Ishikawa (cell line): ENCODE results near the gene CBARP.

Experiments
- CEBPB ChIP-seq: IDR thresholded peaks from 2 replicates; pipeline ENCODE4 v1.6.1; 2012
- CREB1 ChIP-seq: IDR thresholded peaks from 2 replicates; pipeline ENCODE4 v1.6.1; 2012; ENCODE audit warnings: low read depth
- EGR1 ChIP-seq: IDR thresholded peaks from 2 replicates; pipeline ENCODE4 v1.6.1; 2012
- EP300 ChIP-seq: IDR thresholded peaks from 2 replicates; pipeline ENCODE4 v1.6.1; 2012; ENCODE audit warnings: borderline replicate concordance
- FOXM1 ChIP-seq: IDR thresholded peaks from 2 replicates; pipeline ENCODE4 v1.6.1; 2012; ENCODE audit warnings: low read depth, borderline replicate concordance
- MAX ChIP-seq: IDR thresholded peaks from 2 replicates; pipeline ENCODE4 v1.6.1; 2012
- NFIC ChIP-seq: IDR thresholded peaks from 2 replicates; pipeline ENCODE4 v1.6.1; 2012
- RAD21 ChIP-seq: IDR thresholded peaks from 2 replicates; pipeline ENCODE4 v1.6.1; 2012; ENCODE audit warnings: low read depth
- TAF1 ChIP-seq: IDR thresholded peaks from 2 replicates; pipeline ENCODE4 v1.6.1; 2012; ENCODE audit warnings: low read depth, mild to moderate bottlenecking
- TCF12 ChIP-seq: IDR thresholded peaks from 2 replicates; pipeline ENCODE4 v1.6.1; 2012; ENCODE audit warnings: low read depth
- TEAD4 ChIP-seq: IDR thresholded peaks from 2 replicates; pipeline ENCODE4 v1.6.1; 2012
- YY1 ChIP-seq: IDR thresholded peaks from 2 replicates; pipeline ENCODE4 v1.6.1; 2012; ENCODE audit warnings: low read depth
- ZBTB7A ChIP-seq: IDR thresholded peaks from 2 replicates; pipeline ENCODE4 v1.6.1; 2012; ENCODE audit warnings: low read depth
- TF ChIP-seq, protein P1 (sequence below): IDR thresholded peaks from 2 replicates; pipeline ENCODE4 v1.6.1; 2012; ENCODE audit warnings: low read depth, mild to moderate bottlenecking
- TF ChIP-seq, protein P2 (sequence below): IDR thresholded peaks from 2 replicates; pipeline ENCODE4 v1.6.1; 2012

CBARP gene

DNA sequence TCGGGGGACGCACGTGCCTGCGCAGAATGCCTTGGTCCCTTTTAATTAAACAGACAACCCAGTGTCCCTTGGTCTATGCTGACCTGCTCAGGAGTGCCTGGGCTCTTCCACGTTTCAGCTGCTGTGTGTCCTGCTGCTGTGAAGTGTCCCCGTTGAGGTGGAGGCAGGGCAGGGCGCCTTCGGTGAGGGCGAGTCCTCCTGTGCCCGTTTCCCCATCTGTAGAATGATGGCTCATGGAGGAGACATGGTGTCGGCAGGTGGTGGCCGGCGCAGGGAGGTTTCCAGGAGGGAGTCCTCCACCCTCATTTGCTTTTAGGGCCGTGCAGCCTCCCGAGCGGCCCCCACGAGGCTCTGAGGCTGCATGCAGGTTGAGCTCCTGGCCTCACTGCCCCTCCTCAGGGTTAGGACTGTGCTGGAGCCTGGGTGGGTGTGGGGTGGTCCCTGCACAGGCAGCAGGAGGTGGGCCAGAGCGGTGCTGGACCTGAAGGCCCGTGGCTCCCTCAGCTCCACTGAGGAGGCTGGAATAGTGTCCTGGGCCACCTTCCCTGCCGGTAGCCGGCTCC is 23.4 kb downstream of the CBARP start:
- TF ChIP-seq ZBTB7A (no peak), CEBPB (no peak), RAD21 (no peak), NFIC (no peak), EP300 (no peak), TAF1 (no peak), CREB1 (no peak), EGR1 (no peak), MAX (no peak), FOXM1 (no peak), TEAD4 (no peak), TCF12 (no peak), YY1 (no peak)
- TF ChIP-seq, protein P1, sequence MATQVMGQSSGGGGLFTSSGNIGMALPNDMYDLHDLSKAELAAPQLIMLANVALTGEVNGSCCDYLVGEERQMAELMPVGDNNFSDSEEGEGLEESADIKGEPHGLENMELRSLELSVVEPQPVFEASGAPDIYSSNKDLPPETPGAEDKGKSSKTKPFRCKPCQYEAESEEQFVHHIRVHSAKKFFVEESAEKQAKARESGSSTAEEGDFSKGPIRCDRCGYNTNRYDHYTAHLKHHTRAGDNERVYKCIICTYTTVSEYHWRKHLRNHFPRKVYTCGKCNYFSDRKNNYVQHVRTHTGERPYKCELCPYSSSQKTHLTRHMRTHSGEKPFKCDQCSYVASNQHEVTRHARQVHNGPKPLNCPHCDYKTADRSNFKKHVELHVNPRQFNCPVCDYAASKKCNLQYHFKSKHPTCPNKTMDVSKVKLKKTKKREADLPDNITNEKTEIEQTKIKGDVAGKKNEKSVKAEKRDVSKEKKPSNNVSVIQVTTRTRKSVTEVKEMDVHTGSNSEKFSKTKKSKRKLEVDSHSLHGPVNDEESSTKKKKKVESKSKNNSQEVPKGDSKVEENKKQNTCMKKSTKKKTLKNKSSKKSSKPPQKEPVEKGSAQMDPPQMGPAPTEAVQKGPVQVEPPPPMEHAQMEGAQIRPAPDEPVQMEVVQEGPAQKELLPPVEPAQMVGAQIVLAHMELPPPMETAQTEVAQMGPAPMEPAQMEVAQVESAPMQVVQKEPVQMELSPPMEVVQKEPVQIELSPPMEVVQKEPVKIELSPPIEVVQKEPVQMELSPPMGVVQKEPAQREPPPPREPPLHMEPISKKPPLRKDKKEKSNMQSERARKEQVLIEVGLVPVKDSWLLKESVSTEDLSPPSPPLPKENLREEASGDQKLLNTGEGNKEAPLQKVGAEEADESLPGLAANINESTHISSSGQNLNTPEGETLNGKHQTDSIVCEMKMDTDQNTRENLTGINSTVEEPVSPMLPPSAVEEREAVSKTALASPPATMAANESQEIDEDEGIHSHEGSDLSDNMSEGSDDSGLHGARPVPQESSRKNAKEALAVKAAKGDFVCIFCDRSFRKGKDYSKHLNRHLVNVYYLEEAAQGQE: no peak
- TF ChIP-seq, protein P2, sequence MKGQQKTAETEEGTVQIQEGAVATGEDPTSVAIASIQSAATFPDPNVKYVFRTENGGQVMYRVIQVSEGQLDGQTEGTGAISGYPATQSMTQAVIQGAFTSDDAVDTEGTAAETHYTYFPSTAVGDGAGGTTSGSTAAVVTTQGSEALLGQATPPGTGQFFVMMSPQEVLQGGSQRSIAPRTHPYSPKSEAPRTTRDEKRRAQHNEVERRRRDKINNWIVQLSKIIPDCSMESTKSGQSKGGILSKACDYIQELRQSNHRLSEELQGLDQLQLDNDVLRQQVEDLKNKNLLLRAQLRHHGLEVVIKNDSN: no peak

GRCh38 chr19:1213391-1214286 is 24.2 kb downstream of the CBARP start:
- no peak for TF ChIP-seq ZBTB7A
- TF ChIP-seq, protein P2: no peak
- TF ChIP-seq FOXM1: no peak

DNA sequence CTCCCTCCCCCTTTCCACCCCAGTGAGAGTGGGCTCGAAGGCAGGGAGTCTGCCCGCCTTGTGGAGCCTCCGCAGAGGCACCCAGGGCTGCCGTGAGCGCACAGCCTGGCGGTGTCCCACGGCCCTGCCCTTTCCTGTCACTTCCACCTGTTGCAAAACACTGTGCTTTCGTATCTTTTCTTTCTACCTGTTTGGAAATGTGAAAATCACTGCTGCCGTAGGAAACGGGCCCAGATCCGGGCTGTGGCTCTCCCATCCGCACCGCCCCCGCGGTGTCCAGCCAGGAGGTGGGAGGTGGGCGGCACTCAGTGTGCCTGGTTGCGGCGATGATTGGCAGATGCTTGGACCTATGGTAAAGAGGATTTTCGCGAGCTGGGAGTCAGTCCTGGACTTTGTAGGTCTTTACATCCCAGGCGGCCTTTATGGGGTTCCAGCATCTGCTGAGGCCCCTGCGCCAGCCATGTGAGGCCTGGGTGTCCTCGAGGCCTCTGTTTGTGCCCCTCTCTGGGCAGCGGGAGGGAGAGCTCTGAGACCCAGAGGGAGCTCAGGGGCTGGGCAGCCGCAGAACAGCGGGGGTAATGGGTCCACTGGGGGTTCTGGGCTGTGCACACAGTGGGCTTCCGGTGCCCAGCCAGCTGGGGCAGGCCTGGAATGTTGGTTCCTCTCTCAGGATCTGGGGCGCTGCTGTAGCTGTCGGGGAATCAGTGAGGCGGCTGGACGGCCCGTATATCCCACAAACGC is 26.1 kb downstream of the CBARP start:
- TF ChIP-seq TAF1: no peak
- TF ChIP-seq EGR1: peak; percentile 39; the same call in 1 of the 2 replicates

DNA sequence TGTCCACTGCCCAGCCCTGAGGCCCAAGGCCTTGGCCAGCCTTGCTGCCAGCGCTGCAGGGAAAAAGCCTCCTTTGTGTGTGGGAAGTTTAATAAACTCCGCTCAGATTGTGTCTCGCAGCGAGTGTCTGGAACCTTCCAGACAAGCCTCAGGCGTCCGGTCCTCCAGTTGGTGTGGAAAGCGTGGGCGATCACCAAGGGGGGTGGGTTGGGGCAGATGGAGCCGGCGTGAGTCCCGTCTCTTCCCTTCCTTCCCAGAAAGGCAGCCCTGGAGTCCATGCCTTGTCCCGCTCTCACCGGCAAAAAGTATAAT is 27.6 kb downstream of the CBARP start:
- no peak for TF ChIP-seq NFIC
- TF ChIP-seq YY1: no peak

GRCh38 chr19:1206864-1207450 is 30.8 kb downstream of the CBARP start:
- TF ChIP-seq EP300: no peak
- TF ChIP-seq TEAD4: no peak
- no peak for TF ChIP-seq MAX
- no peak for TF ChIP-seq NFIC
- TF ChIP-seq, protein P2: no peak
- TF ChIP-seq TAF1: no peak
- TF ChIP-seq CEBPB: no peak
- TF ChIP-seq TCF12: no peak
- TF ChIP-seq ZBTB7A: no peak
- no peak for TF ChIP-seq FOXM1
- TF ChIP-seq, protein P1: no peak
- no peak for TF ChIP-seq YY1
- TF ChIP-seq EGR1: no peak
- no peak for TF ChIP-seq RAD21
- TF ChIP-seq CREB1: no peak
